Lower leg skin (tissue), 4 donors: Measurements from ENCODE around the gene IL17RC. TPM values are rescaled to one million over a fixed set of nuclear protein-coding genes. Genes with fewer than 3 reads are reported as not detected.
"Not testable (repeated sequence)": the region's sequence is repeated elsewhere in the genome, so short reads cannot be mapped to it uniquely, and the experiment has no call there.

ENCODE experiments used
- DNase-seq, 2 donors: peaks; one replicate each; pipeline ENCODE4 v3.0.0-alpha.2; 2019; ENCODE audit warnings: low spot score in 2 of 2
- H3K4me3 ChIP-seq: fragments of 200-600 bp; sonication (generic); 2 replicates; pipeline ENCODE4 v1.5.1; 2017; ENCODE audit warnings: mild to moderate bottlenecking, low read depth; ENCODE audit not compliant: poor library complexity, severe bottlenecking
- POLR2A ChIP-seq, 2 donors: fragments of 450-650 bp; IDR thresholded peaks; one replicate each; pipeline ENCODE4 v1.6.1; 2016 to 2017; ENCODE audit warnings: antibody characterized with exemption in 2 of 2, mild to moderate bottlenecking in 1 of 2, moderate library complexity in 1 of 2
- WGBS, 2 donors: methylation state at CpG; one replicate each; pipeline ENCODE4 v1.1.5; 2018; 5-methylcytosine and 5-hydroxymethylcytosine counted together
- intact Hi-C: fragments of 100-400 bp; cut with DNase I; formaldehyde crosslinking; loops from one replicate; pipeline ENCODE4 v1.15.0; 2023; ENCODE audit warnings: low total_unique reads
- total RNA-seq, 4 donors: library from RNA; depleted of rRNA; stranded (reverse); fragments of >200 nt; gene quantifications; one replicate each; pipeline ENCODE4 v1.1.0, GENCODE V29; 2016
- TF ChIP-seq, protein P1 (sequence below), 3 donors: fragments of 450-650 bp; IDR thresholded peaks; one replicate each; pipeline ENCODE4 v1.5.1; 2016; ENCODE audit warnings: antibody characterized with exemption in 3 of 3, mild to moderate bottlenecking in 3 of 3, moderate library complexity in 2 of 3

IL17RC gene
- total RNA-seq, 4 donors from 2014 or later, result 95.5 to 155 (median 113) TPM

DNA sequence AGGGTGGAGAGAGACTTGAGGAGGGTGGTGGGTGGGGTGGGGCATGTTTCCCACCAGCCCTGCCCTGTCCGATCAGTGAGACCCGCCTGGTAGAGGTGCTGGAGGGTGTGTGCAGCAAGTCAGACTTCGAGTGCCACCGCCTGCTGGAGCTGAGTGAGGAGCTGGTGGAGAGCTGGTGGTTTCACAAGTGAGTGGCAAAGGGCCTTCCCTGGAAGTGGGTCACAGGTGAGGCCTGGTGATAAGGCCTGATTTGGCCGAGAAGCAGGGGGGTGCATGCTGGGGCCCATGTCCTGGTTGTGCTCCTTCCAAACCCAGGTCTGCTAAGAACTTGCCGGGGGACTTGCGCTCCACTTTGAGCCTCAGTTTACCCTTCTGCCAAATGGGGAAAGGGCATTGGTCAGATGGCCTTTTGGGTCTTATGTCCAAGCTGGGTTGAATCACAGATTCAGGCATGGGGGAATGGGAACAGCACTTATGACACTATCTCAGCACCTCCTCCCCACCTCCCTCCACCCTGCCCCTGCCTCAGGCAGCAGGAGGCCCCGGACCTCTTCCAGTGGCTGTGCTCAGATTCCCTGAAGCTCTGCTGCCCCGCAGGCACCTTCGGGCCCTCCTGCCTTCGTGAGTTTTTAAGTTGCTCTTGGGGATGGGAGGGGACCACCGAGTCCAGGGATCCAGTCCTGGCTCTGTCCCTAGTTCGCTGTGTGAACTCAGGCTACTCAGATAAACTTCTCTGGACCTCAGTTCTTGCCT, 20.8 kb downstream of the IL17RC start:
- no peak for TF ChIP-seq POLR2A (IDR thresholded peaks at IDR 0.05)
- TF ChIP-seq, protein P1, sequence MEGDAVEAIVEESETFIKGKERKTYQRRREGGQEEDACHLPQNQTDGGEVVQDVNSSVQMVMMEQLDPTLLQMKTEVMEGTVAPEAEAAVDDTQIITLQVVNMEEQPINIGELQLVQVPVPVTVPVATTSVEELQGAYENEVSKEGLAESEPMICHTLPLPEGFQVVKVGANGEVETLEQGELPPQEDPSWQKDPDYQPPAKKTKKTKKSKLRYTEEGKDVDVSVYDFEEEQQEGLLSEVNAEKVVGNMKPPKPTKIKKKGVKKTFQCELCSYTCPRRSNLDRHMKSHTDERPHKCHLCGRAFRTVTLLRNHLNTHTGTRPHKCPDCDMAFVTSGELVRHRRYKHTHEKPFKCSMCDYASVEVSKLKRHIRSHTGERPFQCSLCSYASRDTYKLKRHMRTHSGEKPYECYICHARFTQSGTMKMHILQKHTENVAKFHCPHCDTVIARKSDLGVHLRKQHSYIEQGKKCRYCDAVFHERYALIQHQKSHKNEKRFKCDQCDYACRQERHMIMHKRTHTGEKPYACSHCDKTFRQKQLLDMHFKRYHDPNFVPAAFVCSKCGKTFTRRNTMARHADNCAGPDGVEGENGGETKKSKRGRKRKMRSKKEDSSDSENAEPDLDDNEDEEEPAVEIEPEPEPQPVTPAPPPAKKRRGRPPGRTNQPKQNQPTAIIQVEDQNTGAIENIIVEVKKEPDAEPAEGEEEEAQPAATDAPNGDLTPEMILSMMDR (IDR thresholded peaks at IDR 0.05), result no peak
- WGBS, 2 donors, result 90% methylated on average over 13 of the region's 13 CpGs
- no peak for DNase-seq
- intact Hi-C loops, result no loop called here
- no peak overlapping the region for H3K4me3 ChIP-seq

DNA sequence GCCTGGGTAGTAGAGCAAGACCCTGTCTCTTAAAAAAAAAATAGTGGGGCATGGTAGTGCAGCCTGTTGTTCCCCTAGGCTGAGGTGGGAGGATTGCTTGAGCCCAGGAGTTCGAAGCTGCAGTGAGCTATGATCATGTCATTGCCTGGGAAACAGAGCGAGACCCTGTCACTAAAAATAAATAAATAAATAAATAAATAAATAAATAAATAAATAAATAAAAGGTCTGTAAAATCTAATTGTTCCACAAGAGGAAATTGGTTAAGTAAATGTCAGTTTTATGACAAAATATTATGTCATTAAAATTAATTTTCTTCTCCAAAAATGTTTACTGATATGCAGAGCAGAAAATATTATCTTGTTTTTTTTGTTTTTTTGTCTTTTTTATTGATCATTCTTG, 22.1 kb downstream of the IL17RC start:
- whole genome bisulfite sequencing, 2 donors, result 93 to 98% methylated on average over 2 of the region's 2 CpGs
- no peak for DNase-seq
- H3K4me3 ChIP-seq, result no peak overlapping the region
- TF ChIP-seq POLR2A (IDR thresholded peaks at IDR 0.05), result no peak
- TF ChIP-seq, protein P1 (IDR thresholded peaks at IDR 0.05), result no peak
- intact Hi-C loops, result no loop called here

DNA sequence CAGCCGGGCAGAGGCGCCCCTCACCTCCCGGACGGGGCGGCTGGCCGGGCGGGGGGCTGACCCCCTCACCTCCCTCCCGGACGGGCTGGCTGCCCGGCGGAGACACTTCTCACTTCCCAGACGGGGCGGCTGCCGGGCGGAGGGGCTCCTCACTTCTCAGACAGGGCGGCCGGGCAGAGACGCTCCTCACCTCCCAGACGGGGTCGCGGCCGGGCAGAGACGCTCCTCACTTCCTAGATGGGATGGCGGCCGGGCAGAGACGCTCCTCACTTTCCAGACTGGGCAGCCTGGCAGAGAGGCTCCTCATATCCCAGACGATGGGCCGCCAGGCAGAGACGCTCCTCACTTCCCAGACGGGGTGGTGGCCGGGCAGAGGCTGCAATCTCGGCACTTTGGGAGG, 23.0 kb downstream of the IL17RC start:
- intact Hi-C loops, H3K4me3 ChIP-seq, DNase-seq: not testable (repeated sequence)
- WGBS, 2 donors, result 91 to 95% methylated on average over 22 to 26 of the region's 32 CpGs

DNA sequence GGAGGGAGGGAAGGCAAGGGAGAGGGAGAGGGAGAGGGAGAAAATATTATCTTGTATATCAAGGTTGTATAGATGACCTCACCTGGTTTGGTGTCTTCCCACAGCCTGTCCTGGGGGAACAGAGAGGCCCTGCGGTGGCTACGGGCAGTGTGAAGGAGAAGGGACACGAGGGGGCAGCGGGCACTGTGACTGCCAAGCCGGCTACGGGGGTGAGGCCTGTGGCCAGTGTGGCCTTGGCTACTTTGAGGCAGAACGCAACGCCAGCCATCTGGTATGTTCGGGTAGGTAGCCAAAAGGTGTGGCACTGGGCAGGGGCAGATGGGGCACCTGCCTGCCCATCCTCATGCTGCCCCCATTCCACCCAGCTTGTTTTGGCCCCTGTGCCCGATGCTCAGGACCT, 23.8 kb downstream of the IL17RC start:
- no peak overlapping the region for H3K4me3 ChIP-seq
- intact Hi-C loops, result no loop called here
- no peak for DNase-seq
- 93 to 97% methylated on average over 9 to 10 of the region's 10 CpGs for WGBS, 2 donors
- TF ChIP-seq POLR2A (IDR thresholded peaks at IDR 0.05), result no peak
- TF ChIP-seq, protein P1 (IDR thresholded peaks at IDR 0.05), result no peak

DNA sequence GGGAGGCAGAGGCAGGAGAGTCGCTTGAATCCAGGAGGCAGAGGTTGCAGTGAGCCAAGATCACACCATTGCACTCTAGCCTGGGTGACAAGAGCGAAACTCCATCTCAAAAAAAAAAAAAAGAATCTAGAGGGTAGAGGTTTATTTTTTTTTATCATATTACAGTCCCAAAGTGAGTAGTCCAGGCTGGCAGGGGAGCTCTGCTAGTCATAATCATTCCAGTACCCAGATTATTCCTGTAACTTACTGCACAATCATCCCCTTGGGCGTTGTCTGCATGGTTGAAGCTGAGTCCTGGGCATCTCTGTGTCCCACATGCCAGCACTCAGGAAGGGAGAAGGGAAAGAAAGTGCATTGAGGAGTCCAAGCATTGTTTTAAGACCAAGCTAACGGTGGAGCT, 25.3 kb downstream of the IL17RC start:
- intact Hi-C loops, result no loop called here
- TF ChIP-seq POLR2A (IDR thresholded peaks at IDR 0.05), result no peak
- TF ChIP-seq, protein P1 (IDR thresholded peaks at IDR 0.05), result no peak
- WGBS, 2 donors, result 75 to 84% methylated on average over 4 of the region's 4 CpGs
- no peak overlapping the region for H3K4me3 ChIP-seq
- no peak for DNase-seq

DNA sequence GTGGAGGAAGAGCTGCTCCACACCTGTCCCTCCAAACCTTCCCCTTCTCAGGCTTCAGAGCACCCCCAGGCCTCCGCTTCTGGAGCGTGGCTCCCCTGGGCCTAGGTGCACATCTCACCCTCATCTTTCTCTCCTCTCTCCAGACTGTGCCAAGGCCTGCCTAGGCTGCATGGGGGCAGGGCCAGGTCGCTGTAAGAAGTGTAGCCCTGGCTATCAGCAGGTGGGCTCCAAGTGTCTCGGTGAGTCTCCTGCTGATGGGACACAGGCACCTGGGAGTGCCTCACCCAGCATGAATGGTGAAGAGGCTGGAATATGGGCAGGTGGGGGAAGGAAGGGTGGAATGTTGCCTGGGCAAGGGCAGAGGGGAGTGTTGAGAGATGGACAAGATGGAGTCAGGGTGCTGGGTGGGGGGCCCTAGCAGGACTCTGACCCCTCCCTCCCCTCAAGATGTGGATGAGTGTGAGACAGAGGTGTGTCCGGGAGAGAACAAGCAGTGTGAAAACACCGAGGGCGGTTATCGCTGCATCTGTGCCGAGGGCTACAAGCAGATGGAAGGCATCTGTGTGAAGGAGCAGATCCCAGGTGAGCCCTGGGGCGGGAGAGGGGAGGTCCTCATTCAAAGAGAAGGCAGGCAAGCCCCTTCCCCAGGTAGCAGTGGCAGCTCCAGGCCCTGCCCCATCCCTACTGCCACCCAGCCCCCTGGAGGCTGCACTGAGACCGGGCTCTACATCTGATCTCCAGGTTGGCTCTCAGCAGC, 26.2 kb downstream of the IL17RC start:
- WGBS, 2 donors, result 80 to 81% methylated on average over 11 of the region's 11 CpGs
- no peak overlapping the region for H3K4me3 ChIP-seq
- no peak for DNase-seq
- intact Hi-C loops, result no loop called here
- TF ChIP-seq, protein P1 (IDR thresholded peaks at IDR 0.05), result no peak
- TF ChIP-seq POLR2A (IDR thresholded peaks at IDR 0.05), result no peak
